ENCODE data around the gene TAF4.

The TAF4 gene

GRCh38 chr20:62019144-62019805 is 46.4 kb downstream of the TAF4 start:
- ATAC-seq: no peak
- no peak for TF ChIP-seq CREB5 (CRISPR knock-in tag; IDR thresholded peaks at IDR 0.05; ENCODE audit: low read depth)

- no peak for TF ChIP-seq RARB (CRISPR knock-in tag; IDR thresholded peaks at IDR 0.05)
- no peak for TF ChIP-seq ZFP30 (CRISPR knock-in tag; IDR thresholded peaks at IDR 0.05)
- no peak for TF ChIP-seq CREB5 (CRISPR knock-in tag; IDR thresholded peaks at IDR 0.05; ENCODE audit: low read depth)
- TF ChIP-seq SNAI2 (CRISPR knock-in tag; IDR thresholded peaks at IDR 0.05): no peak
- no peak for TF ChIP-seq ZFP3 (CRISPR knock-in tag; IDR thresholded peaks at IDR 0.05)
- TF ChIP-seq TCF4 (CRISPR knock-in tag; IDR thresholded peaks at IDR 0.05; ENCODE audit: borderline replicate concordance): no peak
- no peak for TF ChIP-seq ZNF565 (CRISPR knock-in tag; conservative IDR thresholded peaks at IDR 0.05; ENCODE audit: low read depth)
- no peak for TF ChIP-seq CSDC2 (CRISPR knock-in tag; IDR thresholded peaks at IDR 0.05)
- TF ChIP-seq, protein P1, sequence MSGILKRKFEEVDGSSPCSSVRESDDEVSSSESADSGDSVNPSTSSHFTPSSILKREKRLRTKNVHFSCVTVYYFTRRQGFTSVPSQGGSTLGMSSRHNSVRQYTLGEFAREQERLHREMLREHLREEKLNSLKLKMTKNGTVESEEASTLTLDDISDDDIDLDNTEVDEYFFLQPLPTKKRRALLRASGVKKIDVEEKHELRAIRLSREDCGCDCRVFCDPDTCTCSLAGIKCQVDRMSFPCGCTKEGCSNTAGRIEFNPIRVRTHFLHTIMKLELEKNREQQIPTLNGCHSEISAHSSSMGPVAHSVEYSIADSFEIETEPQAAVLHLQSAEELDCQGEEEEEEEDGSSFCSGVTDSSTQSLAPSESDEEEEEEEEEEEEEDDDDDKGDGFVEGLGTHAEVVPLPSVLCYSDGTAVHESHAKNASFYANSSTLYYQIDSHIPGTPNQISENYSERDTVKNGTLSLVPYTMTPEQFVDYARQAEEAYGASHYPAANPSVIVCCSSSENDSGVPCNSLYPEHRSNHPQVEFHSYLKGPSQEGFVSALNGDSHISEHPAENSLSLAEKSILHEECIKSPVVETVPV (CRISPR knock-in tag; IDR thresholded peaks at IDR 0.05): no peak
- TF ChIP-seq TSHZ2 (CRISPR knock-in tag; IDR thresholded peaks at IDR 0.05): no peak
- TF ChIP-seq ZNF8 (CRISPR knock-in tag; IDR thresholded peaks at IDR 0.05): no peak
- no peak for TF ChIP-seq GLIS3 (CRISPR knock-in tag; IDR thresholded peaks at IDR 0.05)
- no peak for TF ChIP-seq OSR1 (CRISPR knock-in tag; IDR thresholded peaks at IDR 0.05)
- TF ChIP-seq ZC3H10 (CRISPR knock-in tag; IDR thresholded peaks at IDR 0.05): no peak
- no peak for TF ChIP-seq TOX (CRISPR knock-in tag; IDR thresholded peaks at IDR 0.05; ENCODE audit: borderline replicate concordance)
- no peak for TF ChIP-seq ISL1 (CRISPR knock-in tag; IDR thresholded peaks at IDR 0.05)
- no peak for TF ChIP-seq ZNF70 (CRISPR knock-in tag; IDR thresholded peaks at IDR 0.05)
- TF ChIP-seq ESRRG (CRISPR knock-in tag; IDR thresholded peaks at IDR 0.05): no peak
- no peak for TF ChIP-seq BACH2 (CRISPR knock-in tag; IDR thresholded peaks at IDR 0.05; ENCODE audit: borderline replicate concordance)
- no peak for ATAC-seq
Measured at GRCh38 chr20:62018437-62019143, 47.1 kb downstream of the TAF4 start.

DNA sequence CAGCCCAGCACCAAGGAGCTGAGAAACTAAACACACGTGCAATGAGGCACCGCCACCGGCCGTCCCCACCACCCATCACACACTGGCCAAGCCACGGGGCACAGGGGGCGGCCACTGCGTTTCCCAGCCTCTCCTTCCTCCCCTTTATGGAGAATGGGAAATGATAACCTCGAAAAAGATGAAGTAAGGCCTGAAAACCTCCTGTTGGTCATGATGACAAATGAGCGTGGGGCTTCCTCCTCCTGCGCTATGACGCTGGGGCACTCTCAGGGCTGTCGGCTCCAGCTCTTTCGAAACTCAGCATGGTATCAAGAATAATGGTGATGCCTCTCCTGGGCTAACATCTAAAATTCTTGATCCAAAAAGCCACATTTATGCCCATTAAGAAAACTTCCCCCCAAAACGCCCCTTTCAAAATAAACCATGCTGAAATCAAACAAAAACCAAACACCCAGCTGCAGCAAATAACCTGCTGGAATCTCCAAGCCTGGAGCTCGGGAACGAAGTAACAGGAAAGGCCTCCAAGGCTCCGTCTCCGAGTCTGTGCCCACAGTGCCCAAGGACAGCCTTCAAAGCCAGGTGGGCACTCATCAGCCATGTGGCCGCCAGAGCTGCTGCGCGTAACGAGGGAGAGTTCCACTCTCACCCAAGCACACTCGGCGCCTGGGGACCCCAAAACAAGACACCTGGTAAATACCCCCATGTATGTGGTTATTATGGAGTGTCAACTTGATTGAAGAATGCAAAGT is 50.0 kb downstream of the TAF4 start:
- TF ChIP-seq ZFP3 (CRISPR knock-in tag; IDR thresholded peaks at IDR 0.05): no peak
- TF ChIP-seq ZNF70 (CRISPR knock-in tag; IDR thresholded peaks at IDR 0.05): no peak
- TF ChIP-seq ZNF565 (CRISPR knock-in tag; conservative IDR thresholded peaks at IDR 0.05; ENCODE audit: low read depth): no peak
- no peak for TF ChIP-seq ZFP30 (CRISPR knock-in tag; IDR thresholded peaks at IDR 0.05)
- TF ChIP-seq GLIS3 (CRISPR knock-in tag; IDR thresholded peaks at IDR 0.05): no peak
- TF ChIP-seq, protein P1 (CRISPR knock-in tag; IDR thresholded peaks at IDR 0.05): no peak
- no peak for TF ChIP-seq TOX (CRISPR knock-in tag; IDR thresholded peaks at IDR 0.05; ENCODE audit: borderline replicate concordance)
- TF ChIP-seq SNAI2 (CRISPR knock-in tag; IDR thresholded peaks at IDR 0.05): no peak
- no peak for TF ChIP-seq ZNF8 (CRISPR knock-in tag; IDR thresholded peaks at IDR 0.05)
- no peak for ATAC-seq
